ENCODE measurements around the gene CAMKK2.
A peak's percentile ranks its signal among the peaks of the same experiment; 100 is the strongest.
"Not testable (repeated sequence)": the region's sequence is repeated elsewhere in the genome, so short reads cannot be mapped to it uniquely, and the experiment has no call there.

The CAMKK2 gene

DNA sequence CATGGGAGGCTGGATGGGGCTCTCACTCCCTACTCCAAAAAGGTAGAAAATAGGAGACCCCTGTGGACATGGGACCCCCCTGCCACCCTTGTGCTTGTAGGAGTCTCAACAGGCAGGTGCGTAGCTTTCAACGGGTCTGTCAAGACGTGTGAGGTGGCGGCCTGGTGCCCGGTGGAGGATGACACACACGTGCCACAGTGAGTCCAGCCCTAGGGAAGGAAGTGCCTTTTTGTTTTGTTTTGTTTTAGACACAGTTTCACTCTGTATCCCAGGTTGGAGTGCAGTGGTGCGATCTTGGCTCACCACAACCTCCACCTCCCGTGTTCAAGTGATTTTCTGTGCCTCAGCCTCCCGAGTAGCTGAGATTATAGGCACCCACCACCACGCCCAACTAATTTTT is 73.7 kb downstream of the CAMKK2 start:
- no peak for DNase-seq

DNA sequence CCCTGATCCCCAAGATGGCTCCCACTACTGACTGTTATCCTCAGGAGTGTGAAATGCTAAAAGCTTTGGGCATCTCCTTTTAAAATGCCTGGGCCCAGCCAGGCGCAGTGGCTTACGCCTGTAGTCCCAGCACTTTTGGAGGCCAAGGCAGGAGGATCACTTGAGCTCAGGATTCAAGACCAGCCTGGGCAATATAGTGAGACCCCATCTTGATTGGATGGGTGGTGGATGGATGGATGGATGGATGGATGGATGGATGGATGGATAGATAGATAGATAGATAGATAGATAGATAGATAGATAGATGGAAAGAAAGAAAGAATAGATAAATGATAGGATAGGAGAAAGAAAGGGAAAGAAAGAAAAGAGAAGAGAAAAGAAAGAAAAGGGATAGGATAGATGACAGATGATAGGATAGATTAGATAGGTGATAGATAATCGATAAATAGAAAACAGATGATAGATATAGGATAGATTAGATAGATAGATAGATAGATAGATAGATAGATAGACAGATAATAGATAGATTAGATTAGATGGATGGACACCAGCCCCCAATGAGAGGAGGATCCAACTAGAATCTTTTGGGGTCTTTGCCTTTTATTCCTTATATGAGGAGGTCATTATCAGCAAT is 77.0 kb downstream of the CAMKK2 start:
- DNase-seq: no peak

DNA sequence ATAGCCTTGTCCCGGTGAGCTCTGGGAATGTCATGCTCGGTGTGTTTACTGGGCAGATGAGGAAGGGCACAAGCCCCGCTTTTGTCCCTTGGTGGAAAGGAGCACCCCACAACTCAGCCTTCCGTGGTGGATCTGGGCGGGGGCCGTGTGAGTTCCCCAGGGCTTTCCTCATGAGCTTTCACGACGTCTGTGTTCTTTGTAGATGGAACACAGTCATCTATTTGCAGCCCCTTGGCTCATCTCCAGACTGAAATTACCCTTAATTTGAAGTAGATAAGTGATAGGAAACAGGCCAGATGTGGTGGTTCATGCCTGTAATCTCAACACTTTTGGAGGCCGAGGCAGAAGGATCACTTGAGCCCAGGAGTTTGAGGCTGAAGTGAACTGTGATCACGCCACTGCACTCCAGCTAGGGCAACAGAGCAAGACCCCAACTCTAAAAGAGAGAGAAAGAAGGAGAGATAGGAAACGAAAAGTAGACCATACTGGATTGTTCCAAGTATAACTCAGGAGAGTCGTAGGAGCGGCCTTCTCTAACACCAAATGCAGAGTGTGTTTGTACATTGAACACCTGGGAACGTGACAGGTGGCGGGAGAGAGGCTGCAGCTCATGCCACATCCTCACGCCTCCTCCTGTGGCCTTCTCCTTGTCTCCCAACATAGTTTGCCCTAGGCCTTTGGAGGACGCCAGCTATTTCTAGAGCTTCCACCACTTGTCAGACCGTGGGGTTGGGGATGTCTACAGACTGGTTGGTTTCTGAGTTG is 77.7 kb downstream of the CAMKK2 start:
- DNase-seq: no peak

DNA sequence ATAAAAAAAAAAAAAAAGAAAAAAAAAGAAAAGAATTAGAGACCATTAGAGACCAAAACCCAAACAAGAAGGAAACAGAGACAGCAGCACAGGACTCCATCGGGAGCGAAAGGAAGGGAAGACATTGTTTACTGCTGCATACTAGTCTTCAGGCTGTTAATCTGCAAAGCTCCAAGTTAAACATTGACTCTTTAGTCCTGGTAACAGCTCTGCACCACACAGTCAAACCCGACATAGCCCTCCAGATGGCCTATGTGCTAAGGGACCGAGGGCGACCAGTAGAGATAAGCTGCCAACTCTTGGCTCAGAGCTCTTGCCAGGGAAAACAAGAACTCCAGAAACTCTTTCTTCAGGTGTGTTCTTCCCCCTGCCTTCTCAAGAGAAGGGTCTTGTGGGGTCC is 78.7 kb downstream of the CAMKK2 start:
- no peak for DNase-seq

DNA sequence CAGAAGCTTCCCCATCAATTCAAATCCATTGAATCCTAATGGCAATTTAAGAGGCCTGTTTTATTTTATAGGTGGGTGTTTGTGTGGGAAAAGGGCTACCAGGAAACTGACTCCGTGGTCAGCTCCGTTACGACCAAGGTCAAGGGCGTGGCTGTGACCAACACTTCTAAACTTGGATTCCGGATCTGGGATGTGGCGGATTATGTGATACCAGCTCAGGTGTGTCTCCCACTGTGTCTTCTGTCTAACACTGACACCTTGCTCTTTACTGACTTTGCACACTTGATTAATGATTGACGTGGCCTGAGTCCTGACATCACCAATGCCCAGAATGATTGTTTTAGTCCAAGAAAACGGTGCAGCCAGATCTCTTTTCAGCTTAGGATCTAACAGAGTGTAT is 79.4 kb downstream of the CAMKK2 start:
- DNase-seq: no peak

DNA sequence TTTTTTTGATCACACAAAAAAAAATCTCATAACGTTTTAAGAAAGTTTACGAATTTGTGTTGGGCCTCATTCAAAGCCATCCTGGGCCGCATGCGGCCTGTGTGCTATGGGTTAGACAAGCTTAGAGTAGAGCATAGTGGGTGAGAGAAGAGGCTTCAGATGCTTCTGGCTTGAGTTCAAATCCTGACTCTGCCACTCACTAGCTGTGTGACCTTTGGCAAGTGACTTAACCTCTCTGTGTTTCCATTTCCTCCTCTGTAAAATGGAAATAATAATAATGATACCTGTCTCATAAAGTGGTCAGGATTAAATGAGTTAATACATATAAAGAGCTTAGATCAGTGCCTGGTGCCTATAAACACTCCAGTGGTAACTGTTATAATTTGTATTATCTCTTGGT is 80.4 kb downstream of the CAMKK2 start:
- no peak for DNase-seq

DNA sequence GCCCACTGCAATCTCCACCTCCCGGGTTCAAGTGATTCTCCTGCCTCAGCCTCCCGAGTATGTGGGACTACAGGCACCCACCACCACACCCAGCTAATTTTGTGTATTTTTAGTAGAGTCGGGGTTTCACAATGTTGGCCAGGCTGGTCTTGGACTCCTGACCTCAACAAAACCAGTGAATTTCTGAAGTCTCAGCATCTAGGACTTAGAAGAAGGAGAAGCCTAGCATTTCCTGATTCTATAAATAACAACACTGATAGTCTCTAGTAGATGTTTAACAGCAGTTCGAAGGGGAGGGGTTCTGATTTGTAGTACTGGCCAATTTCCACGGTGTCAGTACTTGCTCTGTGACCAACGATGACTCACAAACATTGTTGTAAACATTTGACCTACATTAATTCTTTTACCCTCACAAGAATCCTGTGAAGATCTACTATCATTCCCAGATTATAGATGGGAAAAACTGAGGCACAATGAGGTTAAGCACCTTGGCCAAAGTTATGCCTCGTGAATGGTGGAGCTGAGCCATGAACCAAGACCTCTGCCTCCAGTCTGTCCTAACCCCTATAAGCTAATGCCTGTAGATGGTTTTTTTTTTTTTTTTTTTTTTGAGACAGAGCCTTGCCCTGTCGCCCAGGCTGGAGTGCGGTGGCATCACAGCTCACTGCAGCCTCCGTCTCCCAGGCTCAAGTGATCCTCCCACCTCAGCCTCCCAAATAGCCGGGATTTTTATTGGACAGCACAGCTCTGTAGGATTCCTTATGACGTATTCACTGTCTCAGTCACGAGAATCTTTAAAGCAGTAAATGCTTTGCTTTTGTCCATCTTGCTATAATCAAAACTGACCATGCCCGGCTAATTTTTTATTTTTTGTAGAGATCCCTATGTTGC is 81.4 kb downstream of the CAMKK2 start:
- no peak for DNase-seq

DNA sequence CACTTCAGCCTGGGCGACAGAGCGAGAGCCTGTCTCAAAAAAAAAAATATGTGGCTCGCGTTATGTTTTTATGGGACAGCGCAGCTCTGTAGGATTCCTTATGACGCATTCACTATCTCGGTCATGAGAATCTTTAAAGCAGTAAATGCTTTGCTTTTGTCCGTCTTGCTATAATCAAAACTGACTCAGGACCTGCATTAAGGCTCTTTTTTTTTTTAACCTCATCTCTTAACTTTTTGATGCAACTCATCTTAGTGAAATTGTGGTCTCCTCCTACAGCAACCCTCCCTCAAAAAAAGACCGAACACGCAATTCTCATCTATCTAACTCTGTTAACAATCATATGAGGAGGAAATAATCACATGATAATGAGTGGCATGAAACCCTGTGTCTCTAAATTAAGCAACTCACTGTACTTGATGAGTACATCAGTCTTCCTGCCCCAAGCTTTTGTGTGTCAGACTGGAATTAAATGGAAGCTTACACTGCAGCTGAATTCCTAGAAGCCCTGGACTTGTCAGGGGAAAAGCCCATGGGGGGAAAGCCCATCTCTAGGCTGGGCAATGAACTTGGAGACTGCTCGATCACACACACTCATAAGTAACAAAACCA is 82.2 kb downstream of the CAMKK2 start:
- DNase-seq: no peak

DNA sequence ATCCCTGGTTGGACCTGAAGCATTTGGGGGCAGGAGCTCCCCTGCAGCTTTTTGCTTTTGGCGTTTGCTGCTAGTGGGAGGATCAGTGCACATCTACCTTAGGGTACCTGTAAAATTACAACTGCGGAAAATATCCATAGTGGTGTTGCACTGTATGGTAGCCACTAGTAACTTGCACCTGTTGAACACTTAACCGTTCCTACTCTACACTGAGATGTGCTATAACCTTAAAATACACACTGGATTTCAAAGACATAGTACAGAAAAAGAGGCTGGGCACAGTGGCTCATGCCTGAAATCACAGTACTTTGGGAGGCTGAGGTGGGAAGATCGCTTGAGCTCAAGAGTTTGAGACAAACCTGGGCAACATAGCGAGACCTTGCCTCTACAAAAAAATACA is 83.6 kb downstream of the CAMKK2 start:
- no peak for DNase-seq

DNA sequence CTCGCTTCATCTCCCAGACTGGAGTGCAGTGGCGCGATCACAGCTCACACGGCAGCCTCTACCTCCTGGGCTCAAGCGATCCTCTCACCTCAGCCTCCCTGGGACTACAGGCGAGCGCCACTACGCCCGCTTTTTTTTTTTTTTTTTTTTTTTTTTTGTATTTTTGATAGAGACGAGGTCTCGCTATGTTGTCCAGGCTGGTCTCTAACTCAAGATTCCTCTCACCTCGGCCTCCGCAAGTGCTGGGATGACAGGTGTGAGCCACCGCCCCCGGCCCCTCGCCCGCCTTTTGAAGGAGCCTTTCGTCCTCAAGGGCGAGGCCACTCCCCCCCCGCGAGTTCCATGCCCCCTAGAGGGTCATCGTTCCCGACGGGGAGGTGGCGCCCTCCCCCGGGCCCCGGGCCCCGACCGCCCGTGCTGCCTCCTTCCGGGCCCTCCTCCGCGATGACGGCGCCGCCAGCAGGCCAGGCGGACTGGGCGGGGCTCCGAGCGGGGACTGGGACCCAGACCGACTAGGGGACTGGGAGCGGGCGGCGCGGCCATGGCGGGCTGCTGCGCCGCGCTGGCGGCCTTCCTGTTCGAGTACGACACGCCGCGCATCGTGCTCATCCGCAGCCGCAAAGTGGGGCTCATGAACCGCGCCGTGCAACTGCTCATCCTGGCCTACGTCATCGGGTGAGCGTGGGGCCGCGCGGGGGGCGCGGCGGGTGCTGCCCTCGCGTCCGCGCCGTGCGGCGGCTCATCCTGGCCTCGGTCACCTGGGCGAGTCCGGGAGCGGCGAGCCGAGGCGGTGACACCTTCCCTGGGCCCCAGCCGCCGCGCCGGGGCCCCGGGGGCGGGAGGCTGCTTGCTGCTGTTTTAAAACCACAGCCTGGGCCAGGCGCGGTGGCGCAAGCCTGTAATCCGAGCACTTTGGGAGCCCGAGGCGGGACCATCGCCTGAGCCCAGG is 86.6 kb downstream of the CAMKK2 start, which contains the start of gene P2RX4:
Gene P2RX4 (plus strand): TSS at position 506 of the 949 bp plus-strand sequence. CDS start 36 bp downstream, at position 542.
- peak; percentile 75 for DNase-seq

DNA sequence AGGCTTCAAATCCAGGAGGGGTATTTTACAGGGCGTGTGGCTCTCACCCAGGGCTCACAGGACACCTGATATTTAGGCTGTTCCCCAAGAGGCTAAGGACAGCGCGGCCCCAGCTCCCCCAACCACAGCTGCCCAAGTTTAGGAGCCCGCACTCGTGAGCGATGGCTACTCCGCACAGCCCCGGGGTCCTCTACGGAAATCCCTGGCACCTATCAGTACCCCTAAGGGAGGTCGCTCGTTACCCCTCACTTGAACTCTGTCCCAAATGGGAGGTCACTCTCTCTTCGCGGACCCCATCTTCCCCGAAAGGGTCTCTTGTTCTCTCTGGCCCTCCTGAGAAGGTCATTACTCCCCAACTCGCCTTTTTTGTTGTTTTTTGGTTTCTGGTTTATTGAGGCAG is 87.3 kb downstream of the CAMKK2 start:
- DNase-seq: no peak

DNA sequence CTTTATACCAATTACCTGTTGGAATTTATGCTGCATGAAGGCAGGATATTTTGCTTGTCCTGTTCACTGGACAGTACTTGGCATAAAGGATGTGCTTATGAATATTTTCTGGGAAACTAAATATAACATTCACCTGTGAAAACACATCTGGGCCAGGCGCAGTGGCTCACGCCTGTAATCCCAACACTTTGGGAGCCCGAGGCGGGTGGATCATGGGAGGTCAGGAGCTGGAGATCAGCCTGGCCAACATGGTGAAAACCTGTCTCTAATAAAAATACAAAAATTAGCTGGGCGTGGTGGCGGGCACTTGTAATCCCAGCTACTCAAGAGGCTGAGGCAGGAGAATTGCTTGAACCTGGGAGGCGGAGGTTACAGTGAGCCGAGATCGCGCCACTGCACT is 87.9 kb downstream of the CAMKK2 start:
- not testable (repeated sequence) for DNase-seq

DNA sequence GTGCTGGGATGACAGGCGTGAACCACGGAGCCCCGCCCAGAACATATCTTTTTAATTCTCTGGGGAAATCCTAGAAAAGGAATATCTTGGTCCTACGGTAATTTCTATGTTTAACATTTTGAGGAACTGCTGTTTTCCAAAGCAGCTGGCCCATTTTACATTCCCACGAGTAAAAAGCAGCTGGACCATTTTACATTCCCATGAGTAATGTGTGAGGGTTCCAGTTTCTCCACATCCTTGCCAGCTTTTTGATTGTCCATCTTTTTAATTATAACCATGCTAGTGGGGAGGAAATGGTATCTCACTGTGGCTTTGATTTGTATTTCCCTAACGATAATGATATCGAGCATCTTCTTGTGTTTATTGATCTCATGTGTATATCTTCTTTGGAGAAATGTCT is 91.0 kb downstream of the CAMKK2 start:
- DNase-seq: no peak

DNA sequence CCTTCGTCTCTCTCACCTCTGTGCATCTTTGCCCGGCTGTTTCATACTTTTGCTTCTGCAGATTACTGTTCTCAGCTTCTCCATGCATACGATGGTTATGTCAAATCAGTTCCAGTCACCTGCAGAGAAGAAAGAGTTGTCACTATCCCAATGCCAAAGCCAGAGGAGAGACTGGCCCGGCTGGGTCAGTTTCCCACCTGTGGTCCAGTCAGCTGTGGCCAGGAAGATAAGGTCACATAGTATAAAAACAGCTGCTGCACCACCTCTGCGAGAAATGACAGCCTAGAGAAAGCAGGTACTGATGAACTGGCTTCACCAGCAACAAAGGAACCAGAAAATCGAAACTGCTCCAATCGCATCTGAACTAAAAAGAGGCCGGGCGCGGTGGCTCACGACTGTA is 93.0 kb downstream of the CAMKK2 start:
- DNase-seq: no peak

DNA sequence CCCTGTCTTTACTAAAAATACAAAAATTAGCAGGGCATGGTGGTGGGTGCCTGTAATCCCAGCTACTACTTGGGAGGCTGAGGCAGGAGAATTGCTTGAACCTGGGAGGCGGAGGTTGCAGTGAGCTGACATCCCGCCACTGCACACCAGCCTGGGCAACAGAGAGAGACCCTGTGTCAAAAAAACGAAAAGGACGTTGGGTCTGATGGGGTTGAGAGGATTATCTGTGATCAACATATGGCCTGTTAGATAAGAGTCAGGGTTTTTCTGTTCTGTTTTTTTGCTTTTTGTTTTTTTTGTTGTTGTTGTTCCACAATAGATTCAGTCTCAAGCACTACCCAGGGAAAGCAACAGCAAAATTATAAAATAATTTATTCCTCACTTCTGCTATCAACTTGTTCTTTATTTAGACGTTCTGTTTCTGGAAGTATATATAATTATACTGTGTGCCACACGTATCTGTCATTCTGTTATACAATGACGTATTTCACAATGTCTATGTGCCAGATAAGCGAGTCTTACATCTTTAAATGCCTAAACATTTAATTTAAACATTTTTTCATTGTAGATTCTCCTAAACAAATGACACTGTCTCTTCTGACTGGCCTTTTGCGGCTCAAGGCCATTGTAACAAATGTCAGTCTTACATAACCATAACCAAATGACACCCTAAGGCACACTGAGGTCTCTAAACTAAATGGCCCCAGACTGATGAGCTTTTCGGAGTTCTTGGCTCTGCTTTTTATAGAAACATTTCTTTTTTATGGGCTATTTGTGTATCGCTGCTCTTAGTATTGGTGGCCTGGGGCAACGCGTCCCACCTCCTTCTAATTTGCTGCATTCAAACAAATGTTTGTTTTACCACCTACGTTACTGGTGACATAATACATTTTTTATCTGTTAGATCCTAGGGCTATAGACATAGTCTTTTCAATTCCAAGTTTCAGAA is 93.8 kb downstream of the CAMKK2 start:
- no peak for DNase-seq

DNA sequence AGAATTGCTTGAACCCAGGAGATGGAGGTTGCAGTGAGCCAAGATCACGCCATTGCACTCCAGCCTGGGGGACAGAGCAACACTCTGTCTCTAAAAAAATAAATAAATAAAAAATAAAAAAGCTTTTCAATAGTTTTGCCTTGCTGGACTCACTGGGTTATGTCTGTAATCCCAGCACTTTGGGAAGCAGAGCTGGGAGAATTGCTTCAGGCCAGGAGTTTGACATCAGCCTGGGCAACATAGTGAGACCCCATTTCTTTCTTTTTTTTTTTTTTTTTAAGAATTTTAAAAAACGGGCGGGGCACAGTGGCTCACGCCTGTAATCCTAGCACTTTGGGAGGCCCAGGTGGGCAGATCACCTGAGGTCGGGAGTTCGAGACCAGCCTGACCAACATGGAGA is 95.4 kb downstream of the CAMKK2 start:
- not testable (repeated sequence) for DNase-seq

DNA sequence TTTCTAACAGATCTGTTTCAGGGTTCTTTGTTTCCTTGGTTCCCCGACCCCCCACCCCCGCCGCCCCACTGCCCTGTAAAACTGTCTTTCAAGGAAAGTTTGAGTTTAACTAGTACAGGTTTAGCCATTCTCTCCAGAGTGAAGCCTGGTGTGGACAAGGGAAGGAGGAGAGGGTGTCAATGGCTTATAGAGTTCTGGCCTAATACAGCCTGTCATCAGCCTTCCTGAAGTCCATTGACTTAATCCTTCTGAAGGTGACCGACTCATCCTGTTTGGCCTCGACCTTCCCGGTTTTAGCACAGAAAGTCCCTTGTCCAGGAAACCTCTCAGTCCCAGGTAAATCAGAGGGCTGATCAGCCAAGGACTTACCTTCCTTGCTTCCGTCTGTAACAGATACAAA is 97.6 kb downstream of the CAMKK2 start:
- DNase-seq: no peak

DNA sequence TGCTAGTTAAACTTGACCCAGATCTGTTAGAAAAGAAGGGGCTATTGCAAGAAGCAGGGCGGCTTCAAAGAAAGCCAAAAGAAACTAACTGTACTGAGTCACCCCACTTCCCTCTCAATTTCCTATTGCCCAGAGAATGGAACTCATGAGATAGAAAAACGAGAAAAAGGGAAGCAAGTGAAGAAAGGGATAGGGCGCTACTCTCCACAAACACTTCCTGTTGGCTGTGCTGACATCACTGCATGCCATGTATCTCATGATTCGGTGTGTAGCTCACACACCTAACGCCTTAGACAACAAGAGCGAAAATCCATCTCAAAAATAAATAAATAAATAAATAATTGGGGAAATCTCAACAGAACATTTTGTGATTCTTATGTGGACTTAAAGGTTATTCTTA is 99.6 kb downstream of the CAMKK2 start:
- DNase-seq: no peak

DNA sequence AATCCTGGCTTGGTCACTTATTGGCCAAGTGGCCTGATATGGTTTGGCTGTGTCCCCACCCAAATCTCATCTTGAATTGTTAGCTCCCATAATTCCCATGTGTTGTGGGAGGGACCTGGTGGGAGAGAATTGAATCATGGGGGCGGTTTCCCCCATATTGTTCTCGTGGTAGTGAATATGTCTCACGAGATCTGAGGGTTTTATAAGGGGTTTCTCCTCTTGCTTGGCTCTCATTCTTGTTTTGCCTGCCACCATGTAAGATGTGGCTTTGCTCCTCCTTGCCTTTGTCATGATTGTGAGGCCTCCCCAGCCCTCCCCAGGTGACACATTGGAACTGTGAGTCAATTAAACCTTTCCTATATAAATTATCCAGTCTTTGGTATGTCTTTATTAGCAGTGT is 105.4 kb downstream of the CAMKK2 start:
- DNase-seq: no peak

DNA sequence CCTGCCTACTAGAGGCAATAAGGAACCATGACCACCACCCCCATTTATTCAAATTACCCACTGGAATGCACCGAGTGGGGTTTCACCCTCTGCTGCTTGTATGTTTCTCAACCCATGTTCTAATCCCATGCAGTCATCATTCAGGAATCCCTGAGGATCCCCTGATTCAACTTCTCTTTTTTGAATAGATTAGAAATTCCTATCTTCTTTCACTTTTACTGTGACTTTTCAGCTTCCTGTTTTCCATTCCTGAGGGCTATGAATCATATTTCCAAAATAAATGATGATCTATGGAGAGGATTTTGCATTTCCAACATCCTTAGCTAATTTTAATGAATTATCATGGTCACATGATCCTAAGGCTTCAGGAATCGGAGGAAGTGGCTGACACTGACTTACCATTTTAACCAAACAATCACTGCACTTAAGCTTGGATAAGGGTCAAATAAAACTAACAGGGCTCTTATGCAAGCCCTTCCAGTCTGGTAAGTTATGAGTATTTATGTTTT is 105.9 kb downstream of the CAMKK2 start:
- DNase-seq: no peak

Measured in NCI-H2107 (cell line).